ENCODE data around the gene USP34.
"Not testable (repeated sequence)": the region's sequence is repeated elsewhere in the genome, so short reads cannot be mapped to it uniquely, and the experiment has no call there.

USP34 gene

GRCh38 chr2:61463769-61464475, 7.0 kb downstream of the USP34 start:
- no peak for DNase-seq

- DNase-seq, result no peak
These were observed 9.5 kb downstream of the USP34 start for GRCh38 chr2:61461404-61461803.

GRCh38 chr2:61460163-61460562, 10.7 kb downstream of the USP34 start:
- no peak for DNase-seq

GRCh38 chr2:61456746-61457420, 14.0 kb downstream of the USP34 start:
- DNase-seq, result no peak

- no peak for DNase-seq
These were observed 14.7 kb downstream of the USP34 start for GRCh38 chr2:61456070-61456745.

GRCh38 chr2:61454972-61455371, 15.9 kb downstream of the USP34 start:
- not testable (repeated sequence) for DNase-seq

- DNase-seq, result no peak
These were observed 16.5 kb downstream of the USP34 start for GRCh38 chr2:61454383-61454782.

- no peak for DNase-seq
These were observed 18.5 kb downstream of the USP34 start for GRCh38 chr2:61452392-61452791.

GRCh38 chr2:61451178-61451577, 19.7 kb downstream of the USP34 start:
- no peak for DNase-seq

GRCh38 chr2:61450144-61450543, 20.7 kb downstream of the USP34 start:
- no peak for DNase-seq

GRCh38 chr2:61448229-61448628, 22.7 kb downstream of the USP34 start:
- DNase-seq, result no peak

- DNase-seq, result not testable (repeated sequence)
These were observed 23.9 kb downstream of the USP34 start for GRCh38 chr2:61446971-61447370.

- DNase-seq, result no peak
These were observed 27.4 kb downstream of the USP34 start for GRCh38 chr2:61443342-61444041.

GRCh38 chr2:61439241-61440002, 31.5 kb downstream of the USP34 start:
- no peak for DNase-seq

GRCh38 chr2:61438670-61439069, 32.2 kb downstream of the USP34 start:
- DNase-seq, result no peak

GRCh38 chr2:61437170-61437569, 33.7 kb downstream of the USP34 start:
- DNase-seq, result no peak

- no peak for DNase-seq
These were observed 34.8 kb downstream of the USP34 start for GRCh38 chr2:61436092-61436491.

- no peak for DNase-seq
These were observed 35.6 kb downstream of the USP34 start for GRCh38 chr2:61435291-61435690.

GRCh38 chr2:61434314-61434713, 36.6 kb downstream of the USP34 start:
- DNase-seq, result no peak

- DNase-seq, result no peak
These were observed 37.3 kb downstream of the USP34 start for GRCh38 chr2:61433606-61434005.

- no peak for DNase-seq
These were observed 37.9 kb downstream of the USP34 start for GRCh38 chr2:61432990-61433389.

GRCh38 chr2:61431345-61431744, 39.5 kb downstream of the USP34 start:
- no peak for DNase-seq

Data from activated CD4-positive, alpha-beta T cell treated with anti-CD3 and anti-CD28 coated beads, Interleukin-2, amount 50 U/mL, for 4 hours (primary cell).